HepG2 (cell line): Measurements from ENCODE around the gene FMNL1. TPM values are rescaled to one million over a fixed set of nuclear protein-coding genes. Genes with fewer than 3 reads are reported as not detected.
A peak's percentile ranks its signal among the peaks of the same experiment; 100 is the strongest.

Experiments
- ARNTL ChIP-seq: sonication (generic); formaldehyde crosslinking; IDR thresholded peaks from 2 replicates; pipeline ENCODE4 v1.4.0; 2020; ENCODE audit warnings: mild to moderate bottlenecking, missing genetic modification reagents
- ATF7-NPFF ChIP-seq: sonication (generic); formaldehyde crosslinking; IDR thresholded peaks from 2 replicates; pipeline ENCODE4 v1.8.1; 2023; ENCODE audit warnings: mild to moderate bottlenecking, low read depth, missing genetic modification reagents, moderate library complexity
- DPF2 ChIP-seq: sonication (generic); formaldehyde crosslinking; IDR thresholded peaks from 2 replicates; pipeline ENCODE4 v1.4.0; 2020; ENCODE audit warnings: mild to moderate bottlenecking, low read depth, missing genetic modification reagents, borderline replicate concordance
- FOXK2 ChIP-seq: fragments of 450-650 bp; IDR thresholded peaks from 2 replicates; pipeline ENCODE4 v1.6.1; 2016
- GFI1 ChIP-seq: sonication (generic); formaldehyde crosslinking; IDR thresholded peaks from 2 replicates; pipeline ENCODE4 v1.5.0; 2020; ENCODE audit warnings: missing genetic modification reagents, mild to moderate bottlenecking, borderline replicate concordance
- HDAC6 ChIP-seq: fragments of 200-600 bp; sonication (generic); IDR thresholded peaks from 2 replicates; pipeline ENCODE4 v1.7.0; 2017; ENCODE audit warnings: mild to moderate bottlenecking, antibody characterized with exemption, low read length, low read depth
- HNF4G ChIP-seq, 2 experiments: sonication (generic) in 1 of 2; formaldehyde crosslinking in 1 of 2; IDR thresholded peaks; 2 replicates each; pipeline versions ENCODE4 v1.4.0 to v1.6.1; 2011 to 2020; ENCODE audit warnings: borderline replicate concordance in 2 of 2, low read depth in 2 of 2, mild to moderate bottlenecking in 2 of 2, low read length in 1 of 2, missing genetic modification reagents in 1 of 2, moderate library complexity in 1 of 2
- HNRNPL ChIP-seq: fragments of 200-400 bp; formaldehyde crosslinking; IDR thresholded peaks from 2 replicates; pipeline ENCODE4 v1.6.1; 2017; ENCODE audit warnings: mild to moderate bottlenecking, low read depth, low read length
- NCOA5 ChIP-seq: sonication (generic); formaldehyde crosslinking; IDR thresholded peaks from 2 replicates; pipeline ENCODE4 v1.4.0; 2020; ENCODE audit warnings: missing genetic modification reagents
- NPAS2 ChIP-seq: sonication (generic); formaldehyde crosslinking; IDR thresholded peaks from 2 replicates; pipeline ENCODE4 v1.8.0; 2022; ENCODE audit warnings: mild to moderate bottlenecking, missing genetic modification reagents, borderline replicate concordance
- RCOR2 ChIP-seq: IDR thresholded peaks from 2 replicates; pipeline ENCODE4 v1.6.1; 2016; ENCODE audit warnings: missing biosample characterization, missing genetic modification reagents
- REPIN1 ChIP-seq: sonication (generic); formaldehyde crosslinking; IDR thresholded peaks from 2 replicates; pipeline ENCODE4 v1.8.0; 2022; ENCODE audit warnings: missing genetic modification reagents, low read depth, mild to moderate bottlenecking, borderline replicate concordance
- SMC3 ChIP-seq: IDR thresholded peaks from 2 replicates; pipeline ENCODE4 v1.6.1; 2011; ENCODE audit warnings: low read length, improper control_type of control experiment
- SNAI1 ChIP-seq: sonication (generic); formaldehyde crosslinking; IDR thresholded peaks from 2 replicates; pipeline ENCODE4 v1.5.0; 2020; ENCODE audit warnings: mild to moderate bottlenecking, missing genetic modification reagents, borderline replicate concordance
- SUZ12 ChIP-seq: fragments of 150-350 bp; IDR thresholded peaks from 2 replicates; pipeline ENCODE4 v1.6.1; 2014; ENCODE audit warnings: low read depth, low read length
- TEF ChIP-seq: sonication (generic); formaldehyde crosslinking; IDR thresholded peaks from 2 replicates; pipeline ENCODE4 v1.5.0; 2020; ENCODE audit warnings: missing genetic modification reagents
- THAP8 ChIP-seq: sonication (generic); formaldehyde crosslinking; IDR thresholded peaks from 2 replicates; pipeline ENCODE4 v1.5.1; 2020; ENCODE audit warnings: missing genetic modification reagents, mild to moderate bottlenecking, borderline replicate concordance
- ZNF207 ChIP-seq: fragments of 450-650 bp; IDR thresholded peaks from 2 replicates; pipeline ENCODE4 v1.6.1; 2016; ENCODE audit warnings: antibody characterized with exemption, borderline replicate concordance
- ZNF781 ChIP-seq: sonication (generic); formaldehyde crosslinking; IDR thresholded peaks from 2 replicates; pipeline ENCODE4 v1.5.1; 2020; ENCODE audit warnings: borderline replicate concordance, mild to moderate bottlenecking, missing genetic modification reagents; ENCODE audit errors: not compliant biosample characterization
- ZNF879 ChIP-seq: sonication (generic); formaldehyde crosslinking; IDR thresholded peaks from 2 replicates; pipeline ENCODE4 v1.8.1; 2023; ENCODE audit warnings: missing genetic modification reagents
- ZNF891 ChIP-seq: sonication (generic); formaldehyde crosslinking; IDR thresholded peaks from 2 replicates; pipeline ENCODE4 v1.5.0; 2020; ENCODE audit warnings: mild to moderate bottlenecking, missing genetic modification reagents
- ZSCAN21 ChIP-seq: sonication (generic); formaldehyde crosslinking; IDR thresholded peaks from 2 replicates; pipeline ENCODE4 v1.8.0; 2022; ENCODE audit warnings: mild to moderate bottlenecking, missing genetic modification reagents, moderate library complexity, borderline replicate concordance
- polyA plus RNA-seq, 8 experiments: library from polyadenylated mRNA; depleted of rRNA in 3 of 8; stranded (reverse) in 7 of 8; unstranded in 1 of 8; fragments of >200 nt; fragmentation: Illumina TruSeq in 4 of 8; extraction: Trizol in 4 of 8; gene quantifications; 2 replicates each; pipeline versions ENCODE4 v1.2.1 to v1.2.3, GENCODE V29; 2011 to 2016; ENCODE audit warnings: low read depth in 4 of 8, missing spikeins in 1 of 8, mixed read lengths in 1 of 8; ENCODE audit not compliant: insufficient read depth in 1 of 8
- total RNA-seq, 5 experiments: library from RNA; depleted of rRNA; stranded (reverse); fragments of >200 nt; fragmentation: Illumina TruSeq; extraction: Trizol; gene quantifications; 2 replicates each; pipeline ENCODE4 v1.2.3, GENCODE V29; 2016; ENCODE audit warnings: low read depth in 1 of 5
- TF ChIP-seq, protein P1 (sequence below): sonication (generic); formaldehyde crosslinking; IDR thresholded peaks from 2 replicates; pipeline ENCODE4 v1.5.1; 2020; ENCODE audit warnings: mild to moderate bottlenecking, missing genetic modification reagents, borderline replicate concordance

The FMNL1 gene
- total and polyA plus RNA-seq, 2 of the 13 experiments (the other 11 are each of a cell fraction or from before 2014, with no cell fraction given): 0.53 to 0.70 TPM

GRCh38 chr17:45172541-45173286 is 49.0 kb upstream of the FMNL1 start (continued):
- TF ChIP-seq HNF4G (IDR thresholded peaks at IDR 0.05; ENCODE audit: borderline replicate concordance, low read depth, low read length) (peak; percentile 72; the same call in 1 of the 2 replicates), HNF4G (CRISPR knock-in tag; IDR thresholded peaks at IDR 0.05; ENCODE audit: borderline replicate concordance, low read depth) (no peak), NPAS2 (no peak), NCOA5 (CRISPR knock-in tag) (no peak), GFI1 (CRISPR knock-in tag) (0 out of 2 replicates have a peak, but pooled peaks have one; percentile 49), SUZ12 (no peak), HNRNPL (peak; percentile 100), DPF2 (CRISPR knock-in tag) (peak; percentile 43; the same call in 1 of the 2 replicates), ATF7-NPFF (CRISPR knock-in tag) (peak; percentile 86), FOXK2 (no peak), ZNF207 (no peak), ZNF781 (CRISPR knock-in tag) (peak; percentile 11), TEF (CRISPR knock-in tag) (no peak), SMC3 (peak; percentile 12), REPIN1 (CRISPR knock-in tag) (no peak; the same call in 1 of the 2 replicates), ZNF891 (CRISPR knock-in tag) (no peak; the same call in 1 of the 2 replicates), THAP8 (no peak), ZSCAN21 (CRISPR knock-in tag) (peak; percentile 87; the same call in 1 of the 2 replicates), SNAI1 (CRISPR knock-in tag) (no peak), RCOR2 (CRISPR knock-in tag) (0 out of 2 replicates have a peak, but pooled peaks have one; percentile 60), HDAC6 (no peak), ZNF879 (CRISPR knock-in tag) (no peak), ARNTL (peak; percentile 65; the same call in 1 of the 2 replicates)
- TF ChIP-seq, protein P1, sequence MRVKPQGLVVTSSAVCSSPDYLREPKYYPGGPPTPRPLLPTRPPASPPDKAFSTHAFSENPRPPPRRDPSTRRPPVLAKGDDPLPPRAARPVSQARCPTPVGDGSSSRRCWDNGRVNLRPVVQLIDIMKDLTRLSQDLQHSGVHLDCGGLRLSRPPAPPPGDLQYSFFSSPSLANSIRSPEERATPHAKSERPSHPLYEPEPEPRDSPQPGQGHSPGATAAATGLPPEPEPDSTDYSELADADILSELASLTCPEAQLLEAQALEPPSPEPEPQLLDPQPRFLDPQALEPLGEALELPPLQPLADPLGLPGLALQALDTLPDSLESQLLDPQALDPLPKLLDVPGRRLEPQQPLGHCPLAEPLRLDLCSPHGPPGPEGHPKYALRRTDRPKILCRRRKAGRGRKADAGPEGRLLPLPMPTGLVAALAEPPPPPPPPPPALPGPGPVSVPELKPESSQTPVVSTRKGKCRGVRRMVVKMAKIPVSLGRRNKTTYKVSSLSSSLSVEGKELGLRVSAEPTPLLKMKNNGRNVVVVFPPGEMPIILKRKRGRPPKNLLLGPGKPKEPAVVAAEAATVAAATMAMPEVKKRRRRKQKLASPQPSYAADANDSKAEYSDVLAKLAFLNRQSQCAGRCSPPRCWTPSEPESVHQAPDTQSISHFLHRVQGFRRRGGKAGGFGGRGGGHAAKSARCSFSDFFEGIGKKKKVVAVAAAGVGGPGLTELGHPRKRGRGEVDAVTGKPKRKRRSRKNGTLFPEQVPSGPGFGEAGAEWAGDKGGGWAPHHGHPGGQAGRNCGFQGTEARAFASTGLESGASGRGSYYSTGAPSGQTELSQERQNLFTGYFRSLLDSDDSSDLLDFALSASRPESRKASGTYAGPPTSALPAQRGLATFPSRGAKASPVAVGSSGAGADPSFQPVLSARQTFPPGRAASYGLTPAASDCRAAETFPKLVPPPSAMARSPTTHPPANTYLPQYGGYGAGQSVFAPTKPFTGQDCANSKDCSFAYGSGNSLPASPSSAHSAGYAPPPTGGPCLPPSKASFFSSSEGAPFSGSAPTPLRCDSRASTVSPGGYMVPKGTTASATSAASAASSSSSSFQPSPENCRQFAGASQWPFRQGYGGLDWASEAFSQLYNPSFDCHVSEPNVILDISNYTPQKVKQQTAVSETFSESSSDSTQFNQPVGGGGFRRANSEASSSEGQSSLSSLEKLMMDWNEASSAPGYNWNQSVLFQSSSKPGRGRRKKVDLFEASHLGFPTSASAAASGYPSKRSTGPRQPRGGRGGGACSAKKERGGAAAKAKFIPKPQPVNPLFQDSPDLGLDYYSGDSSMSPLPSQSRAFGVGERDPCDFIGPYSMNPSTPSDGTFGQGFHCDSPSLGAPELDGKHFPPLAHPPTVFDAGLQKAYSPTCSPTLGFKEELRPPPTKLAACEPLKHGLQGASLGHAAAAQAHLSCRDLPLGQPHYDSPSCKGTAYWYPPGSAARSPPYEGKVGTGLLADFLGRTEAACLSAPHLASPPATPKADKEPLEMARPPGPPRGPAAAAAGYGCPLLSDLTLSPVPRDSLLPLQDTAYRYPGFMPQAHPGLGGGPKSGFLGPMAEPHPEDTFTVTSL (CRISPR knock-in tag): no peak
